WTC11 (cell line): ENCODE measurements around the gene CSRP3. TPM values are rescaled to one million over a fixed set of nuclear protein-coding genes. Genes with fewer than 3 reads are reported as not detected.

ENCODE experiments used
- ATAC-seq: fragments of 200-7000 bp; cut with Tn5 transposase; 2 replicates; pipeline ENCODE4 v1.10.0; 2021; ENCODE audit warnings: mild to moderate bottlenecking, moderate library complexity
- CTCF ChIA-PET: fragments of 300-600 bp; sonication (Branson Sonifier 250); formaldehyde crosslinking; loops from one replicate; lab custom pipeline; 2021; ENCODE audit warnings: antibody characterized with exemption; lab: Charles Lee
- POLR2A ChIA-PET: fragments of 350-600 bp; sonication (Branson Sonifier 250); formaldehyde crosslinking; loops from one replicate; lab custom pipeline; 2021; ENCODE audit warnings: antibody characterized with exemption; lab: Charles Lee
- DNase-seq: peaks from one replicate; pipeline ENCODE4 v3.0.0; 2021; ENCODE audit warnings: low spot score
- H3K27ac Mint-ChIP-seq: 2 replicates; pipeline ENCODE4 v1.8.0; 2021; ENCODE audit warnings: mixed read lengths
- H3K27me3 Mint-ChIP-seq: 2 replicates; pipeline ENCODE4 v1.8.0; 2021; ENCODE audit warnings: low read depth, mild to moderate bottlenecking, moderate library complexity, mixed read lengths
- H3K36me3 Mint-ChIP-seq: 2 replicates; pipeline ENCODE4 v1.8.0; 2021; ENCODE audit warnings: mixed read lengths
- H3K4me1 Mint-ChIP-seq: 2 replicates; pipeline ENCODE4 v1.8.0; 2022; ENCODE audit warnings: mixed read lengths
- H3K4me3 Mint-ChIP-seq: 2 replicates; pipeline ENCODE4 v1.8.0; 2021; ENCODE audit warnings: mild to moderate bottlenecking, moderate library complexity, mixed read lengths
- H3K9me3 Mint-ChIP-seq: 2 replicates; pipeline ENCODE4 v1.8.0; 2021; ENCODE audit warnings: mixed read lengths
- CBFB ChIP-seq: sonication (generic); formaldehyde crosslinking; IDR thresholded peaks from 2 replicates; pipeline ENCODE4 v1.8.1; 2022; ENCODE audit warnings: mild to moderate bottlenecking, low read depth, missing genetic modification reagents
- CREM ChIP-seq: sonication (generic); formaldehyde crosslinking; IDR thresholded peaks from 2 replicates; pipeline ENCODE4 v1.8.1; 2022; ENCODE audit warnings: mild to moderate bottlenecking, missing genetic modification reagents, moderate library complexity
- ESRRA ChIP-seq: sonication (generic); formaldehyde crosslinking; IDR thresholded peaks from 2 replicates; pipeline ENCODE4 v1.8.1; 2022; ENCODE audit warnings: mild to moderate bottlenecking, missing genetic modification reagents, borderline replicate concordance
- FOXP1 ChIP-seq: sonication (generic); formaldehyde crosslinking; IDR thresholded peaks from 2 replicates; pipeline ENCODE4 v1.8.0; 2022; ENCODE audit warnings: missing genetic modification reagents, mild to moderate bottlenecking, moderate library complexity, borderline replicate concordance
- KAT7 ChIP-seq: sonication (generic); formaldehyde crosslinking; IDR thresholded peaks from 2 replicates; pipeline ENCODE4 v1.8.1; 2023; ENCODE audit warnings: missing genetic modification reagents, mild to moderate bottlenecking, borderline replicate concordance
- NFYB ChIP-seq: sonication (generic); formaldehyde crosslinking; conservative IDR thresholded peaks from 2 replicates; pipeline ENCODE4 v1.8.0; 2022; ENCODE audit warnings: low read depth, missing genetic modification reagents
- NR1H2 ChIP-seq: sonication (generic); formaldehyde crosslinking; IDR thresholded peaks from 2 replicates; pipeline ENCODE4 v1.9.0; 2021; ENCODE audit warnings: mild to moderate bottlenecking, moderate library complexity, missing genetic modification reagents
- SMAD3 ChIP-seq: sonication (generic); formaldehyde crosslinking; IDR thresholded peaks from 2 replicates; pipeline ENCODE4 v1.8.0; 2022; ENCODE audit warnings: missing genetic modification reagents, mild to moderate bottlenecking, borderline replicate concordance
- TCF7 ChIP-seq: sonication (generic); formaldehyde crosslinking; IDR thresholded peaks from 2 replicates; pipeline ENCODE4 v1.8.0; 2022; ENCODE audit warnings: mild to moderate bottlenecking, low read depth, missing genetic modification reagents, moderate library complexity
- TP53 ChIP-seq: sonication (generic); formaldehyde crosslinking; IDR thresholded peaks from 2 replicates; pipeline ENCODE4 v1.8.1; 2023; ENCODE audit warnings: mild to moderate bottlenecking, missing genetic modification reagents
- ZNF121 ChIP-seq: sonication (generic); formaldehyde crosslinking; IDR thresholded peaks from 2 replicates; pipeline ENCODE4 v1.8.0; 2023; ENCODE audit warnings: missing genetic modification reagents
- ZNF232 ChIP-seq: sonication (generic); formaldehyde crosslinking; IDR thresholded peaks from 2 replicates; pipeline ENCODE4 v1.8.0; 2022; ENCODE audit warnings: mild to moderate bottlenecking, missing genetic modification reagents
- ZNF317 ChIP-seq: sonication (generic); formaldehyde crosslinking; IDR thresholded peaks from 2 replicates; pipeline ENCODE4 v1.8.1; 2023; ENCODE audit warnings: low read depth, mild to moderate bottlenecking, moderate library complexity, missing genetic modification reagents, borderline replicate concordance
- total RNA-seq: library from RNA; stranded (reverse); gene quantifications from 3 replicates; pipeline ENCODE4 v1.2.3, GENCODE V29; 2021
- TF ChIP-seq, protein P1 (sequence below): fragments of 250-450 bp; sonication (Bioruptor Pico); IDR thresholded peaks from 2 replicates; pipeline ENCODE4 v1.9.0; 2021; ENCODE audit warnings: mild to moderate bottlenecking
- TF ChIP-seq, protein P2 (sequence below): fragments of 250-450 bp; sonication (Bioruptor Pico); IDR thresholded peaks from 2 replicates; pipeline ENCODE4 v1.9.0; 2021; ENCODE audit warnings: mild to moderate bottlenecking
- TF ChIP-seq, protein P3 (sequence below): sonication (generic); formaldehyde crosslinking; IDR thresholded peaks from 2 replicates; pipeline ENCODE4 v1.8.1; 2023; ENCODE audit warnings: mild to moderate bottlenecking, missing genetic modification reagents, moderate library complexity
- TF ChIP-seq, protein P4 (sequence below): sonication (generic); formaldehyde crosslinking; IDR thresholded peaks from 2 replicates; pipeline ENCODE4 v1.8.1; 2023; ENCODE audit warnings: mild to moderate bottlenecking, moderate library complexity, missing genetic modification reagents
- TF ChIP-seq, protein P5 (sequence below): sonication (generic); formaldehyde crosslinking; IDR thresholded peaks from 2 replicates; pipeline ENCODE4 v1.8.0; 2022; ENCODE audit warnings: mild to moderate bottlenecking, missing genetic modification reagents
- TF ChIP-seq, protein P6 (sequence below): sonication (generic); formaldehyde crosslinking; IDR thresholded peaks from 2 replicates; pipeline ENCODE4 v1.8.1; 2023; ENCODE audit warnings: mild to moderate bottlenecking, missing genetic modification reagents
- TF ChIP-seq, protein P7 (sequence below): sonication (generic); formaldehyde crosslinking; IDR thresholded peaks from 2 replicates; pipeline ENCODE4 v1.8.1; 2022; ENCODE audit warnings: mild to moderate bottlenecking, moderate library complexity, missing genetic modification reagents
- TF ChIP-seq, protein P8 (sequence below): sonication (generic); formaldehyde crosslinking; IDR thresholded peaks from 2 replicates; pipeline ENCODE4 v1.8.1; 2022; ENCODE audit warnings: low read depth, mild to moderate bottlenecking, moderate library complexity, missing genetic modification reagents, borderline replicate concordance

CSRP3 gene
- total RNA-seq, 1 experiment from 2014 or later, result not detected

DNA sequence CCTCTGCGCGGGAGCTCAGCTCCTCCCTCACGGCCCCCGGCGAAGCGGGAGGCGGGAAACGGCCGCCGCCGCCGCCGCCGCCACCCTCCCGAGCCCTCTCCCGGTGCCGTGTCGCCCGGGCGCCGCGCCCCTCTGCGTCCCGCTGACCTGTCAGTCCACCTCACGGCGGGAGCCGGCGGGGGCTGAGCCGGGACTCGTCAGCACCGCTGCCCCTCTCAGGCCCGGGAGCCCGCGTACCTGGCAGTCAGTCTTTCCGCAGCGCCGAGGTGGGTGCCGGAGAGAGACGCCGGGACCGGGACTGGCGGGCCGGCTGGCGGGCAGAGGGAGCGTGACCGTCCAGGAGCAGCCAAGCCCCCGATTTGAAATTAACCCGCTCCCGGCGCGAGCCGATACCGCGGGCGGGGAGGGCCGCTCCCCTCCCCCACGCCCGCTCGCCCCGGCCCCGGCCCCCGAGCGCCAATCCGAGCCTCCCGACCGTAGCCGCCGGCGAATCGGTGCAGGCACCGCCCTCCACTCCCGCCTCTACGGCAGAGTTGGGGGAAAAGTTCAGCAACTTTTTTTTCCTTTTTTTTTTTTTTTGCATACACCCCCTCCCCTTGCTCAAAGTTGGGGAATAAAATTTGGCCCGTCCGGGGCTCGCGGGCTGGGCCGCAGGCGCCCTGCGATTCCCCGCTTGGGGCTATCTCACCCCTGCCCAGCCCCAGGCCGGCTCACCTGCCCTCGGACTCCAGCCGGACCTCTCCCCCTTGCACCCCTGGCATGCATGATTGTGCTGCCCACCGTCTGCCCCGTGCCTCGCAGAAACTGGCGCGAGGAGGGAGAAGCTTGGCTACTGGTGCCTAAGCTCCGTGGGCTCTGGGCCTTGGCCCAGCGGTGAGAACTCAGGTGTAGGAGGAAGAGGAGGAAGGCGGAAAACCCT, 39.7 kb upstream of the CSRP3 start:
- H3K9me3 Mint-ChIP-seq, result no peaks in the 10 kb centered on the region
- peaks cover 32% of the 10 kb centered on the region for H3K27me3 Mint-ChIP-seq
- ChIA-PET CTCF (interaction anchor here (1.4 to 2.1 kb wide), 4 partner anchors 12 to 170 kb away, joined by 3 to 7 read pairs (median 5); no protein-coding TSS in a partner anchor), POLR2A (no interaction called here)
- peak; percentile 57 for ATAC-seq
- peak; percentile 76 for DNase-seq
- TF ChIP-seq NR1H2 (CRISPR knock-in tag), result no peak
- TF ChIP-seq, protein P1, sequence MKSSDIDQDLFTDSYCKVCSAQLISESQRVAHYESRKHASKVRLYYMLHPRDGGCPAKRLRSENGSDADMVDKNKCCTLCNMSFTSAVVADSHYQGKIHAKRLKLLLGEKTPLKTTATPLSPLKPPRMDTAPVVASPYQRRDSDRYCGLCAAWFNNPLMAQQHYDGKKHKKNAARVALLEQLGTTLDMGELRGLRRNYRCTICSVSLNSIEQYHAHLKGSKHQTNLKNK (CRISPR knock-in tag), result no peak
- TF ChIP-seq, protein P2, sequence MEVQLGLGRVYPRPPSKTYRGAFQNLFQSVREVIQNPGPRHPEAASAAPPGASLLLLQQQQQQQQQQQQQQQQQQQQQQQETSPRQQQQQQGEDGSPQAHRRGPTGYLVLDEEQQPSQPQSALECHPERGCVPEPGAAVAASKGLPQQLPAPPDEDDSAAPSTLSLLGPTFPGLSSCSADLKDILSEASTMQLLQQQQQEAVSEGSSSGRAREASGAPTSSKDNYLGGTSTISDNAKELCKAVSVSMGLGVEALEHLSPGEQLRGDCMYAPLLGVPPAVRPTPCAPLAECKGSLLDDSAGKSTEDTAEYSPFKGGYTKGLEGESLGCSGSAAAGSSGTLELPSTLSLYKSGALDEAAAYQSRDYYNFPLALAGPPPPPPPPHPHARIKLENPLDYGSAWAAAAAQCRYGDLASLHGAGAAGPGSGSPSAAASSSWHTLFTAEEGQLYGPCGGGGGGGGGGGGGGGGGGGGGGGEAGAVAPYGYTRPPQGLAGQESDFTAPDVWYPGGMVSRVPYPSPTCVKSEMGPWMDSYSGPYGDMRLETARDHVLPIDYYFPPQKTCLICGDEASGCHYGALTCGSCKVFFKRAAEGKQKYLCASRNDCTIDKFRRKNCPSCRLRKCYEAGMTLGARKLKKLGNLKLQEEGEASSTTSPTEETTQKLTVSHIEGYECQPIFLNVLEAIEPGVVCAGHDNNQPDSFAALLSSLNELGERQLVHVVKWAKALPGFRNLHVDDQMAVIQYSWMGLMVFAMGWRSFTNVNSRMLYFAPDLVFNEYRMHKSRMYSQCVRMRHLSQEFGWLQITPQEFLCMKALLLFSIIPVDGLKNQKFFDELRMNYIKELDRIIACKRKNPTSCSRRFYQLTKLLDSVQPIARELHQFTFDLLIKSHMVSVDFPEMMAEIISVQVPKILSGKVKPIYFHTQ (CRISPR knock-in tag), result no peak
- TF ChIP-seq, protein P3, sequence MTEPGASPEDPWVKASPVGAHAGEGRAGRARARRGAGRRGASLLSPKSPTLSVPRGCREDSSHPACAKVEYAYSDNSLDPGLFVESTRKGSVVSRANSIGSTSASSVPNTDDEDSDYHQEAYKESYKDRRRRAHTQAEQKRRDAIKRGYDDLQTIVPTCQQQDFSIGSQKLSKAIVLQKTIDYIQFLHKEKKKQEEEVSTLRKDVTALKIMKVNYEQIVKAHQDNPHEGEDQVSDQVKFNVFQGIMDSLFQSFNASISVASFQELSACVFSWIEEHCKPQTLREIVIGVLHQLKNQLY (CRISPR knock-in tag), result no peak
- peak; percentile 39; the same call in 1 of the 2 replicates for TF ChIP-seq ESRRA
- TF ChIP-seq TCF7 (CRISPR knock-in tag), result peak; percentile 81; the same call in 1 of the 2 replicates
- 0 out of 2 replicates have a peak, but pooled peaks have one; percentile 57 for TF ChIP-seq CREM (CRISPR knock-in tag)
- TF ChIP-seq ZNF121 (CRISPR knock-in tag), result peak; percentile 79; the same call in 1 of the 2 replicates
- 0 out of 2 replicates have a peak, but pooled peaks have one; percentile 47 for TF ChIP-seq SMAD3
- peak; percentile 65 for TF ChIP-seq FOXP1
- TF ChIP-seq, protein P4, sequence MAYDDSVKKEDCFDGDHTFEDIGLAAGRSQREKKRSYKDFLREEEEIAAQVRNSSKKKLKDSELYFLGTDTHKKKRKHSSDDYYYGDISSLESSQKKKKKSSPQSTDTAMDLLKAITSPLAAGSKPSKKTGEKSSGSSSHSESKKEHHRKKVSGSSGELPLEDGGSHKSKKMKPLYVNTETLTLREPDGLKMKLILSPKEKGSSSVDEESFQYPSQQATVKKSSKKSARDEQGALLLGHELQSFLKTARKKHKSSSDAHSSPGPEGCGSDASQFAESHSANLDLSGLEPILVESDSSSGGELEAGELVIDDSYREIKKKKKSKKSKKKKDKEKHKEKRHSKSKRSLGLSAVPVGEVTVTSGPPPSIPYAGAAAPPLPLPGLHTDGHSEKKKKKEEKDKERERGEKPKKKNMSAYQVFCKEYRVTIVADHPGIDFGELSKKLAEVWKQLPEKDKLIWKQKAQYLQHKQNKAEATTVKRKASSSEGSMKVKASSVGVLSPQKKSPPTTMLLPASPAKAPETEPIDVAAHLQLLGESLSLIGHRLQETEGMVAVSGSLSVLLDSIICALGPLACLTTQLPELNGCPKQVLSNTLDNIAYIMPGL, result peak; percentile 52; the same call in 1 of the 2 replicates
- 0 out of 2 replicates have a peak, but pooled peaks have one; percentile 68 for TF ChIP-seq TP53 (CRISPR knock-in tag)
- TF ChIP-seq ZNF317 (CRISPR knock-in tag), result 0 out of 2 replicates have a peak, but pooled peaks have one; percentile 30
- TF ChIP-seq KAT7 (CRISPR knock-in tag), result 0 out of 2 replicates have a peak, but pooled peaks have one; percentile 37
- TF ChIP-seq, protein P5, sequence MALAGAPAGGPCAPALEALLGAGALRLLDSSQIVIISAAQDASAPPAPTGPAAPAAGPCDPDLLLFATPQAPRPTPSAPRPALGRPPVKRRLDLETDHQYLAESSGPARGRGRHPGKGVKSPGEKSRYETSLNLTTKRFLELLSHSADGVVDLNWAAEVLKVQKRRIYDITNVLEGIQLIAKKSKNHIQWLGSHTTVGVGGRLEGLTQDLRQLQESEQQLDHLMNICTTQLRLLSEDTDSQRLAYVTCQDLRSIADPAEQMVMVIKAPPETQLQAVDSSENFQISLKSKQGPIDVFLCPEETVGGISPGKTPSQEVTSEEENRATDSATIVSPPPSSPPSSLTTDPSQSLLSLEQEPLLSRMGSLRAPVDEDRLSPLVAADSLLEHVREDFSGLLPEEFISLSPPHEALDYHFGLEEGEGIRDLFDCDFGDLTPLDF (CRISPR knock-in tag), result 0 out of 2 replicates have a peak, but pooled peaks have one; percentile 34
- TF ChIP-seq, protein P6, sequence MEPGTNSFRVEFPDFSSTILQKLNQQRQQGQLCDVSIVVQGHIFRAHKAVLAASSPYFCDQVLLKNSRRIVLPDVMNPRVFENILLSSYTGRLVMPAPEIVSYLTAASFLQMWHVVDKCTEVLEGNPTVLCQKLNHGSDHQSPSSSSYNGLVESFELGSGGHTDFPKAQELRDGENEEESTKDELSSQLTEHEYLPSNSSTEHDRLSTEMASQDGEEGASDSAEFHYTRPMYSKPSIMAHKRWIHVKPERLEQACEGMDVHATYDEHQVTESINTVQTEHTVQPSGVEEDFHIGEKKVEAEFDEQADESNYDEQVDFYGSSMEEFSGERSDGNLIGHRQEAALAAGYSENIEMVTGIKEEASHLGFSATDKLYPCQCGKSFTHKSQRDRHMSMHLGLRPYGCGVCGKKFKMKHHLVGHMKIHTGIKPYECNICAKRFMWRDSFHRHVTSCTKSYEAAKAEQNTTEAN, result 0 out of 2 replicates have a peak, but pooled peaks have one; percentile 33
- TF ChIP-seq CBFB (CRISPR knock-in tag), result no peak
- TF ChIP-seq, protein P7, sequence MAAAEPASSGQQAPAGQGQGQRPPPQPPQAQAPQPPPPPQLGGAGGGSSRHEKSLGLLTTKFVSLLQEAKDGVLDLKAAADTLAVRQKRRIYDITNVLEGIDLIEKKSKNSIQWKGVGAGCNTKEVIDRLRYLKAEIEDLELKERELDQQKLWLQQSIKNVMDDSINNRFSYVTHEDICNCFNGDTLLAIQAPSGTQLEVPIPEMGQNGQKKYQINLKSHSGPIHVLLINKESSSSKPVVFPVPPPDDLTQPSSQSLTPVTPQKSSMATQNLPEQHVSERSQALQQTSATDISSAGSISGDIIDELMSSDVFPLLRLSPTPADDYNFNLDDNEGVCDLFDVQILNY, result peak; percentile 80
- TF ChIP-seq, protein P8, sequence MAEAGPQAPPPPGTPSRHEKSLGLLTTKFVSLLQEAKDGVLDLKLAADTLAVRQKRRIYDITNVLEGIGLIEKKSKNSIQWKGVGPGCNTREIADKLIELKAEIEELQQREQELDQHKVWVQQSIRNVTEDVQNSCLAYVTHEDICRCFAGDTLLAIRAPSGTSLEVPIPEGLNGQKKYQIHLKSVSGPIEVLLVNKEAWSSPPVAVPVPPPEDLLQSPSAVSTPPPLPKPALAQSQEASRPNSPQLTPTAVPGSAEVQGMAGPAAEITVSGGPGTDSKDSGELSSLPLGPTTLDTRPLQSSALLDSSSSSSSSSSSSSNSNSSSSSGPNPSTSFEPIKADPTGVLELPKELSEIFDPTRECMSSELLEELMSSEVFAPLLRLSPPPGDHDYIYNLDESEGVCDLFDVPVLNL (CRISPR knock-in tag), result peak; percentile 80; the same call in 1 of the 2 replicates
- TF ChIP-seq NFYB, result peak; percentile 40; the same call in 1 of the 2 replicates
- 0 out of 2 replicates have a peak, but pooled peaks have one; percentile 45 for TF ChIP-seq ZNF232
- peaks cover 11% of the 10 kb centered on the region; the same call in 1 of the 2 replicates for H3K36me3 Mint-ChIP-seq
- H3K27ac Mint-ChIP-seq, result peak overlapping the region; percentile 90; the same call in 1 of the 2 replicates
- peak overlapping the region; percentile 96 for H3K4me3 Mint-ChIP-seq
- H3K4me1 Mint-ChIP-seq, result peaks cover 10% of the 10 kb centered on the region
